Measurements from ENCODE around the gene MAP3K5.

GRCh38 chr6:136611746-136612145 is 180.5 kb downstream of the MAP3K5 start:
- TF ChIP-seq, protein P1, sequence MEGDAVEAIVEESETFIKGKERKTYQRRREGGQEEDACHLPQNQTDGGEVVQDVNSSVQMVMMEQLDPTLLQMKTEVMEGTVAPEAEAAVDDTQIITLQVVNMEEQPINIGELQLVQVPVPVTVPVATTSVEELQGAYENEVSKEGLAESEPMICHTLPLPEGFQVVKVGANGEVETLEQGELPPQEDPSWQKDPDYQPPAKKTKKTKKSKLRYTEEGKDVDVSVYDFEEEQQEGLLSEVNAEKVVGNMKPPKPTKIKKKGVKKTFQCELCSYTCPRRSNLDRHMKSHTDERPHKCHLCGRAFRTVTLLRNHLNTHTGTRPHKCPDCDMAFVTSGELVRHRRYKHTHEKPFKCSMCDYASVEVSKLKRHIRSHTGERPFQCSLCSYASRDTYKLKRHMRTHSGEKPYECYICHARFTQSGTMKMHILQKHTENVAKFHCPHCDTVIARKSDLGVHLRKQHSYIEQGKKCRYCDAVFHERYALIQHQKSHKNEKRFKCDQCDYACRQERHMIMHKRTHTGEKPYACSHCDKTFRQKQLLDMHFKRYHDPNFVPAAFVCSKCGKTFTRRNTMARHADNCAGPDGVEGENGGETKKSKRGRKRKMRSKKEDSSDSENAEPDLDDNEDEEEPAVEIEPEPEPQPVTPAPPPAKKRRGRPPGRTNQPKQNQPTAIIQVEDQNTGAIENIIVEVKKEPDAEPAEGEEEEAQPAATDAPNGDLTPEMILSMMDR (IDR thresholded peaks at IDR 0.05; ENCODE audit: insufficient read depth, low read length, poor library complexity, severe bottlenecking) = no peak
- TF ChIP-seq EZH2phosphoT487 (conservative IDR thresholded peaks at IDR 0.05; ENCODE audit: low read length) = no peak
